Smooth muscle cell (in vitro differentiated cells): ENCODE results near the gene ZFTA. TPM values are rescaled to one million over a fixed set of nuclear protein-coding genes. Genes with fewer than 3 reads are reported as not detected.

Experiments
- DNase-seq: peaks from one replicate; lab custom pipeline; 2025; ENCODE audit not compliant: unreplicated experiment; lab: John Stamatoyannopoulos, UW
- H2AFZ ChIP-seq: fragments of 200-600 bp; sonication (generic); 2 replicates; pipeline ENCODE4 v1.6.0; 2016; ENCODE audit warnings: antibody characterized with exemption, low read depth, mild to moderate bottlenecking
- H3F3A ChIP-seq: fragments of 200-600 bp; sonication (generic); 2 replicates; pipeline ENCODE4 v1.6.0; 2017; ENCODE audit warnings: antibody characterized with exemption, low read depth
- H3K27ac ChIP-seq: fragments of 200-600 bp; sonication (generic); 2 replicates; pipeline ENCODE4 v1.5.1; 2016; ENCODE audit warnings: low read depth, mild to moderate bottlenecking
- H3K27me3 ChIP-seq: fragments of 200-600 bp; sonication (generic); 2 replicates; pipeline ENCODE4 v1.6.1; 2016; ENCODE audit warnings: low read depth, mild to moderate bottlenecking
- H3K36me3 ChIP-seq: fragments of 200-600 bp; sonication (generic); 2 replicates; pipeline ENCODE4 v1.5.1; 2016; ENCODE audit warnings: low read depth
- H3K4me1 ChIP-seq: fragments of 200-600 bp; sonication (generic); 2 replicates; pipeline ENCODE4 v1.5.1; 2016; ENCODE audit warnings: low read depth
- H3K4me2 ChIP-seq: fragments of 200-600 bp; sonication (generic); 2 replicates; pipeline ENCODE4 v1.6.0; 2016; ENCODE audit warnings: mild to moderate bottlenecking
- H3K4me3 ChIP-seq: fragments of 200-600 bp; sonication (generic); 2 replicates; pipeline ENCODE4 v1.5.1; 2016; ENCODE audit warnings: mild to moderate bottlenecking
- H3K79me2 ChIP-seq: fragments of 200-600 bp; sonication (generic); 2 replicates; pipeline ENCODE4 v1.6.0; 2016; ENCODE audit warnings: low read depth, mild to moderate bottlenecking
- H3K9ac ChIP-seq: fragments of 200-600 bp; sonication (generic); 2 replicates; pipeline ENCODE4 v1.6.0; 2016; ENCODE audit warnings: low read depth
- H3K9me3 ChIP-seq: fragments of 200-600 bp; sonication (generic); replicated peaks from 2 replicates; pipeline ENCODE4 v1.5.1; 2016; ENCODE audit warnings: low read depth
- H4K20me1 ChIP-seq: fragments of 200-600 bp; sonication (generic); 2 replicates; pipeline ENCODE4 v1.6.0; 2016; ENCODE audit warnings: low read depth
- WGBS: methylation state at CpG from one replicate; pipeline ENCODE4 v1.1.7; 2016; ENCODE audit warnings: low lambda C conversion rate; 5-methylcytosine and 5-hydroxymethylcytosine counted together
- polyA plus RNA-seq: library from polyadenylated mRNA; unstranded; fragments of >200 nt; fragmentation: Nextera tagmentation; extraction: Ambion mirVana; gene quantifications from 2 replicates; pipeline ENCODE4 v1.2.1, GENCODE V29; 2016
- total RNA-seq: library from RNA; depleted of rRNA; stranded (reverse); fragments of >200 nt; gene quantifications from 2 replicates; pipeline ENCODE4 v1.2.3, GENCODE V29; 2014
- TF ChIP-seq, protein P1 (sequence below): fragments of 200-600 bp; sonication (generic); IDR thresholded peaks from 2 replicates; pipeline ENCODE4 v1.5.1; 2017; ENCODE audit warnings: borderline replicate concordance, mild to moderate bottlenecking, antibody characterized with exemption; ENCODE audit not compliant: insufficient read depth, poor library complexity, severe bottlenecking

Gene ZFTA
- total and polyA plus RNA-seq, 2 experiments from 2014 or later: 11.1 to 14.9 TPM

DNA sequence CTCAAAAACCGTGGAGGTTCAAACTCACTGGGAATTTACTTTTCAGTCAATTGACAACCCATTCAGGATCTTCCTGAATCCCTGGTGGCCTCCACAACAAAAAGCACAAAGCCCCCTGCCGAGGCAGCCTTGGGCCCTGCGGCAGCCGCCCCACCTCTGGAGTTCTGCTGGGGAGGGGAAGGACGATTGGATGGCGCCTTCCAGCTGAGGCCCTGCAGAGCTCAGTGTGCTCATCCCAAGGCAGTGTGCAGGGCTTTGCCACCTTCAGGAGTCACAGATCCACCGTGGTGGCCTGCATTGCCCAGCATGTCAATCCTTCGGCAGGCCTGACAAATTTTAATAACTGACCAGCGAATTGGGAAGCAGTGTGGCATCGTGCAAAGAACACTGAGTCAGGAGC lies 7.4 kb downstream of the ZFTA start:
- Histone ChIP-seq H3F3A (peaks cover 21% of the 10 kb centered on the region), H3K27ac (no peak overlapping the region), H3K36me3 (no peaks in the 10 kb centered on the region), H4K20me1 (peaks cover 64% of the 10 kb centered on the region), H2AFZ (no peak overlapping the region), H3K9me3 (no peaks in the 10 kb centered on the region), H3K9ac (no peak overlapping the region), H3K79me2 (peaks cover 19% of the 10 kb centered on the region), H3K27me3 (no peaks in the 10 kb centered on the region), H3K4me3 (no peak overlapping the region), H3K4me1 (peaks cover 31% of the 10 kb centered on the region), H3K4me2 (no peak overlapping the region)
- TF ChIP-seq, protein P1, sequence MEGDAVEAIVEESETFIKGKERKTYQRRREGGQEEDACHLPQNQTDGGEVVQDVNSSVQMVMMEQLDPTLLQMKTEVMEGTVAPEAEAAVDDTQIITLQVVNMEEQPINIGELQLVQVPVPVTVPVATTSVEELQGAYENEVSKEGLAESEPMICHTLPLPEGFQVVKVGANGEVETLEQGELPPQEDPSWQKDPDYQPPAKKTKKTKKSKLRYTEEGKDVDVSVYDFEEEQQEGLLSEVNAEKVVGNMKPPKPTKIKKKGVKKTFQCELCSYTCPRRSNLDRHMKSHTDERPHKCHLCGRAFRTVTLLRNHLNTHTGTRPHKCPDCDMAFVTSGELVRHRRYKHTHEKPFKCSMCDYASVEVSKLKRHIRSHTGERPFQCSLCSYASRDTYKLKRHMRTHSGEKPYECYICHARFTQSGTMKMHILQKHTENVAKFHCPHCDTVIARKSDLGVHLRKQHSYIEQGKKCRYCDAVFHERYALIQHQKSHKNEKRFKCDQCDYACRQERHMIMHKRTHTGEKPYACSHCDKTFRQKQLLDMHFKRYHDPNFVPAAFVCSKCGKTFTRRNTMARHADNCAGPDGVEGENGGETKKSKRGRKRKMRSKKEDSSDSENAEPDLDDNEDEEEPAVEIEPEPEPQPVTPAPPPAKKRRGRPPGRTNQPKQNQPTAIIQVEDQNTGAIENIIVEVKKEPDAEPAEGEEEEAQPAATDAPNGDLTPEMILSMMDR: no peak
- no peak for DNase-seq
- 66% methylated on average over 10 of the region's 10 CpGs for WGBS

DNA sequence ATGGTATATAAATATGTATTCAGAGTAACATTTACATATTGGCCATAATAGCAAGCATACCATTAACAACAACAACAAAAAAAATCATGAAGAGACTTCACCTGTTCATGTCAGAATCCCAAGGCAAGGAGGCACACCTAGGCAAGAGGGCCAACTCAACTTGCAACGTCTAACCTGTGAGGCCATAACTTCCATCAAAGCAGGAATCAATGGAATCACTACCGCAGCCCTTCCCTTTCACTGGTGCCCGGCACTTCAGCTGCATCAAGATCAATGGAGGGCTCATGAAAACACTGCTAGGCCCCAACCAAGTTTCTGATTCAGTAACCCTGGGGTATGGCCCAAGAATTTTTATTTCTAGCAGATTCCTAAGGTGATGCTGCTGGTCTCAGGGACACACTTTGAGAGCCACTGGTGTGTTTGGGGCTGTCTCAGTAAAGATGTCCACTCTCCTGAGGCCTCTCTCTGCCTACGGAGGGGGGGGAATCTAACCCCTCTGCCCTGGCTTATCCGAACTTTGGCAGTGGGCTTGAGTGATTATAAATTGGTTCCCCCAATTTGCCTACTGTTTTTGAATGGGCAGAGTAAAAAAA lies 8.0 kb downstream of the ZFTA start:
- TF ChIP-seq, protein P1: no peak
- Histone ChIP-seq H3K9me3 (no peaks in the 10 kb centered on the region), H3K79me2 (peaks cover 13% of the 10 kb centered on the region), H3K36me3 (no peaks in the 10 kb centered on the region), H3K9ac (no peak overlapping the region), H3K4me3 (no peak overlapping the region), H4K20me1 (peaks cover 58% of the 10 kb centered on the region), H3K4me1 (peaks cover 31% of the 10 kb centered on the region), H3K4me2 (no peak overlapping the region), H3K27ac (no peak overlapping the region), H3F3A (peaks cover 15% of the 10 kb centered on the region), H3K27me3 (no peaks in the 10 kb centered on the region), H2AFZ (no peak overlapping the region)
- 78% methylated on average over 5 of the region's 5 CpGs for WGBS
- DNase-seq: no peak

DNA sequence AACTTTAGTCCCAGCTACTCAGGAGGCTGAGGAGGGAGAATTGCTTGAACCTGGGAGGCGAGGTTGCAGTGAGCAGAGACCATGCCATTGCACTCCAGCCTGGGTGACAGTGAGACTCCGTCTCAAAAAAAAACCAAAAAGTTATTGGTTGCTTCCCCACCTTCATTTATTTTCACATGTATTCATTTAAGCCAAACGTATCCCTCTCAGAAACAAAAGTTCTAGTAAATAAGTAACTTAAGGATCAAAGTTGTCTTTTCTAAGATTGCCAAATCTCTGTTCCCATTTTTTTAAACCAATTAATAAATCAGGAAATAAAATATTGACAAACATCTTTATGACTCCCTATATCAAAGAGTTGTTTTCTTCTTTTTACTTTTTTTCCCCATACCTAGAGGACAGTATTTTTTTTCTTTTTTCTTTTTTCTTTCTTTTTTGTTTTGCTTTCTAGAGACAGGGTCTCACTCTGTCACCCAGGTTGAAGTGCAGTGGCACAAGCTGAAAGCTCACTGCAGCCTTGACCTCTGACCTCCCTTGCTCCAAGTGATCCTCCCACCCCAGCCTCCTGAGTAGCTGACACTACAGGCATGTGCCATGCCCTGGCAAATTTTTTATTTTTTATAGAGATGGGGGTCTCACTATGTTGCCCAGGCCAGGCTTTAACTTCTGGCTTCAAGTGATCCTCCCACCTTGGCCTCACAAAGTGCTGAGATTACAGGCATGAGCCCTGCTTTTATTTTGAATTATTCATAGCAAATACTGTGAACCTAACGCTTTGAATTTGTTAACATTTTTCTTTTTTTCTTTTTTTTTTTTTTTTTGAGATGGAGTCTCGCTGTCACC lies 11.4 kb downstream of the ZFTA start:
- no peaks in the 10 kb centered on the region for H3K27me3 ChIP-seq
- H3K79me2 ChIP-seq: no peaks in the 10 kb centered on the region
- no peaks in the 10 kb centered on the region for H3K36me3 ChIP-seq
- H3K9me3 ChIP-seq: no peaks in the 10 kb centered on the region
- DNase-seq: no peak
- no peak overlapping the region for H3K4me3 ChIP-seq
- peaks cover 23% of the 10 kb centered on the region for H4K20me1 ChIP-seq
- H3K27ac ChIP-seq: no peak overlapping the region
- WGBS: 93% methylated on average over 5 of the region's 5 CpGs
- no peak overlapping the region for H3K9ac ChIP-seq
- no peak overlapping the region for H2AFZ ChIP-seq
- peaks cover 8% of the 10 kb centered on the region for H3F3A ChIP-seq
- TF ChIP-seq, protein P1: no peak
- H3K4me1 ChIP-seq: peaks cover 12% of the 10 kb centered on the region
- H3K4me2 ChIP-seq: no peak overlapping the region
